CD4-positive, alpha-beta T cell treated with Interleukin-15 for 1 hour (primary cell): Measurements from ENCODE around the gene RNU6-8.
A peak's percentile ranks its signal among the peaks of the same experiment; 100 is the strongest.

Source experiments
- DNase-seq: peaks from one replicate; pipeline ENCODE4 v3.0.0-alpha.2; 2020

Gene RNU6-8

DNA sequence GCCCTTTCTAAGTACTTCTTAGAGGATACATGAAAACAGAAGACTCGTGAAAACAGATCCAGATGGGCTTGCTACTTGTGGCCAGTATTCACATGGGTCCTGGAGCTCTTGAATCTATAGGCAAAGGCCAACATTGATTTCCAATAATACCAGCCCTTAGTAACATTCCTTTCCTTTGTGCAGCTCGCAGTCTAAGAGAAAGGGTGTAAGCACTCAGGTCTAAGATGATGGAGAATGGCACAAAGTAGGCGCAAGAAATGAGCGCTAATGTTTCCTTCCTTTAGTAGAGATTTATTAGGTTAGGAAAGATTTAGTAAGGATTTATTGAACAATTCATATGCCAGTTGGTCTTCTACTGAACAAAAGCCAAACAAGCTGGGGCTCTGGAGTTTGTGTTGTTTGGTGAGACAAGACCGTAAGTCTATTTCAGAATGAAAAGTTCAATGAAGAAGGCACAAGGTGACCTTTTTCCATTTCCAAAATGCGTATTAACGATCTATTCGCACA lies 525 bp downstream of the RNU6-8 start:
- DNase-seq, result no peak

DNA sequence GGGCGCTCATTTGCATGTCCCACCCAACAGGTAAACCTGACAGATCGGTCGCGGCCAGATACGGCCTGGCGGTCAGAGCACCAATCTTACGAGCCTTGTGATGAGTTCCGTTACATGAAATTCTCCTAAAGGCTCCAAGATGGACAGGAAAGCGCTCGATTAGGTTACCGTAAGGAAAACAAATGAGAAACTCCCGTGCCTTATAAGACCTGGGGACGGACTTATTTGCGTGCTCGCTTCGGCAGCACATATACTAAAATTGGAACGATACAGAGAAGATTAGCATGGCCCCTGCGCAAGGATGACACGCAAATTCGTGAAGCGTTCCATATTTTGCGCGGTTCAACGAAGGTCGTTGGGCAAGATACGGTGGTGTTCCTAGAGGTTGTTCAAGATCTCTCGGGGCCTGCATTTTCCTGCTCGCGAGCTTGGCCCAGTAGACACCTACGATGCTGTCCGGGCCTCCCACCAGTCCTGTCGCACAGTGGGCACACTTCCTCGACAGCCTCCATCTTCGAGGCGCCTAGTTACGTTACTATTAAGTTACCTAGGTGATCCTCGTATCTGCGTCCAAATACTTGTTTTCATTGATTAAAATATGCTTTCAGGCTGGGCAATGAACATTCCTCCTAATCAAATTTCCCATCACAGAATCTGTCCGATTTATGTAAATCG lies 1.1 kb downstream of the RNU6-8 start, which contains the start of gene RNU6-7:
RNU6-7 (plus strand) TSS at position 230 of the 675 bp plus-strand sequence.
- peak; percentile 36 for DNase-seq

DNA sequence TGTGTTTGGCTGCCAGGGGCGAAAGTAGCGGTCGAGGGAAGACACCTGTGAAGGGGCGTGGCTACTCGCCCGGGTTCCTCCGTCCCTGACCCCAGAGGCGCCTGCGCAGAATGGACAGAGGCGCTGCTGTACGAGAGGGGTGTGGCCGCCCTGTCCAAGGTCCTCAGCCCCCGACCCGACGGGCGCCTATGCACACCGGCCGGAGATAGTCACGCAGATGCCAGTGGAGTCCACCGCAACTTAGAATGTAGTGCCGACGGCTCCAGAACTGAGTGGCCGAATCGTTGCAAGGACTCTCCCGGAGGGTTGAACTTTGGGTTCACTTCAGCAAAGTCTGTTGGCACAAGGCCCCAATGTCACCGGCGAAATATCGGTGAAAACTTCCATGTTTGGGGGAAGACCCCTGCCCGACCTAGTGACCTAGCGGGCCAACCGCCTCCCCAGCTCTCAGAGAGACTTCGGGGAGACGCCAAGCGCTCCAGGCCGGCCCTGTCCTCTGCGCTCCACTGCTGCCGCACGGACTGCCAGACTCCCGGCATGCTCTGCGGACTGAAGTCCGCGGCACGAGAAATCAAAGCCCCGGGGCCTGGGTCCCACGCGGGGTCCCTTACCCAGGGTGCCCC lies 1.8 kb downstream of the RNU6-8 start:
- DNase-seq, result peak; percentile 85

DNA sequence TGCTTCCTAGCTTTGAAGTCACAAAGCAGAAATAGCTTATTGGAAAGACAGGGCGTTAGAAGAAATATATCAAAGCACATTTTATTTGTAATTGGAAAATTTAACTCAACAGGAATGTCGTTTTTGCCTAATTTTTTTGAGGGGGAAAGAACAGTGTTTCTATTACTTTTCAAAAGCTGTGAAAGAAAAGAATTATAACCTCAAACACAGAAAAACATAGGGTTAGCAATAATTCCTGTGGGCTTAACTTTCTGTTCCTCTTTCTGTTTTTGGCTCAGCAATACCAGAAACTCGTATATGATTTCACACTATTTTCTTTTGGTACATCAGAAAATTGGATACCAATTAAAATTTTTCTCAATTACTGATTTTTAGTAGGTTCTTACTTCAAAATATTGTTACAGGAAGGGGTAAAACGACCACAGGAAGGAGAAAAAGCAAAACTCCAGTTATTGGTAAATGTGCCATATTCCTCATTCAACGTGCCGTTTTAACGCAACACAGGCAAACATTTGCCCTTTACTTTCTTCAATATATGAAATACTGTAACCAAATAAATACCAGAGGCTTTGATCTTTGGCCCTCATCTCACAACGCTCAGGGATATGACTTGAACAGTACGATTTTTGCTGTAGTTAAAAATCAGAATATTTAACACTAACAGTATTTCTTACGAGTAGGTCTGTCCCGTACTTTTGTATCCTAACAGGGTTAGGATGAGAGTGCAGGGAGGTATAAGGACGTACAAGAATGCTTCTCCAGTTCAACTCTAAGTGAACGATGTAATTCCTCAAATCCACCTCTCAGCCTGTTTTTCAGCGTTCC lies 2.5 kb downstream of the RNU6-8 start:
- DNase-seq, result no peak

DNA sequence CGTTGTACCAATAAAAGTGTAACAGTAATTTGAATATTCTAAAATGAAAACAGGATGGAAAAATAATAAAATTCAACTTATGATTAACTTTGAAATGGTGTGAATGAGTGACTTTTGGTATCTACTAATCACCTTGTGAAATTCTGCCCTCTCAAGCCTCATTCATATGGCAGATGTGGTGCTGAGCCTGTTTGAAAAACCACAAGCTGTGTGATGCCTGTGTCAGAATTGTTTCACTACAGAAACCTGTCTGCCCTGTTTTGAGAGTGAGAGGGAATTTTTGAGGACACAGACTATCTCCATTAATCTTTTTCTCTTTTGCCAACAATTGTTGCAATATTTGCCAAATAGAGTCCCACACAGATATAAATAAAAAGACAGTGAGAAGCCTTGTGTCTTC lies 5.2 kb downstream of the RNU6-8 start:
- no peak for DNase-seq

DNA sequence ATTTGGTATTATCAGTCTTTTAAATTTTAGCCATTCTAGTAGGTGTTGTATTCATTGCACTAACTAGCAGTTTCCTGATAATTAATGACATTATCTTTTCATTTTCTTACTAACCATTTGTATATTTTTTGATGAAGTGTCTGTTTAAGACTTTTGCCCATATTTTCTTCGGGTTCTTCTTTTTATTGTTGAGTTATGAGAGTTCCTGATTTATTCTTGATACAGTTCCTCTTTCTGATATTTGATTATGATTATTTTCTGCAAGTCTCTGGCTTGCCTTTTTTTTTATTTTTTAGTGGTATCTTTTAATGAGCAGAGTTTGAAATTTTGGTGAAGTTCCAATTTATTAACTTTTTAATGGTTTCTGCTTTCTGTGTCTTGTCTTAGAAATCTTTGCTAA lies 7.4 kb downstream of the RNU6-8 start:
- no peak for DNase-seq

DNA sequence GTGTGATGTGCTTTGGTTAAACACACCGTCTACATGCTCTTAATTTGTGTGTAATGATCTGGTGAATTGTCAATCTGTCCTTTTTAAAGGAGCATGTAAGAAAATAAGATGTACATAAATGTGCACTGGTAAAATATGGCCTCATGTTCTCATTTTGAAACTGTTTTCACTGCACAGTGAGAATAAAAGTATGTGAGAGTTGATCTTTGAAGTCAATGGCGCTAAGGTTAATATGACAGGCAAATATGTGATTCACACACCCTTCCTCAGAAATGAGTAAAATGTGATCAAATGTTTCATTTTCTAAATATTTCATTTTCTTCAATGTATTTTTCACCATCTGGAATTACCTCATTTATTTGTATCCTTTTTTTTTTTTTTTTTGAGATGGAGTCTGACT lies 9.5 kb downstream of the RNU6-8 start:
- DNase-seq, result no peak

DNA sequence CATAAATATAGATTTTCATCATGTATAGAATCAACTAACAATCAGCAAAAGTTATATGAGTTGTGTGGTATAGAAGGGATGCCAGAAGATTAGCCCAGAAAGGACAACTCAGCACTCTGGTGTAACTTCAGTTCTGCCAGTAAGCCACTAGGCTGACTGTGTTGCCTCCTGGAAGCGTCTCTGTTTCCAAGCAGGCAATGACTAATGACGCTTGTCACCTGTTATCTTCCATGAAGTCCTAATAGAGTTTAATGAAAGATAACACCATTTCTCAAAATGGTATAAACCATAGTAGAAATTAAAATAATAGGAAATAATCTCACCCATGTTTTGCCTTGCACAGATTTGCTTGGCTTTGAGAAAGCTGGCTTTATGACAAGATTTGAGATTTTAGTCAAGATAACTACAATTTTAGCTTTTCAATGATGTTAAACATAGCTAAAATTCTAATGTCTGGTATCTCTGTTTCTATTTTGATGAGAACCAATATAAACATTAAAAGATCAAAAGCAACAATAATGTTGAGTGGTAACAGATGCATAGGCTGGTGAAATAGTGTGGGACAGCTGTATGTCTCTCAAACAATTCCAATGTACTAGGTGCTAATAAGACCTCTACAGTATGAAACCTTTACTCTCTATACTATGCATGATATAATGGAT lies 10.2 kb downstream of the RNU6-8 start:
- DNase-seq, result no peak

DNA sequence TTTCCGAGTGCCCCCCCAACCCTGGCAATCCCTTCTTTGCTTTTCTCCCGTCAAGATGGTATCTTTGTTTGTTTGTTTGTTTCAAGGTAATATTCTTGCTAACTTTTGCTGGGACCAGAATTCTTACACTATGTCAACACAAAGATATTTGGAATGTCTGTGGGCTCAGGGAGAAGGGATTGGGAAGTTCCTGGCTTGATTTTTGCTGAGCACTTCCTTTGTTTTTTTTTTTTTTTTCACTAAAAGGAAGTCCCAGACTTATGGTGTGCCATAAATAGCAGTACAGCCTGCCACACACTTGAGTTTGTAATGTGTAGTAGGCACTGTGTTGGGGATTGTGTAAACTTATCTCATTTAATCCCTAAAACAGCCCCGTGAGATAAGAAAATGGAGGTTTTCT lies 12.4 kb downstream of the RNU6-8 start:
- DNase-seq, result no peak

DNA sequence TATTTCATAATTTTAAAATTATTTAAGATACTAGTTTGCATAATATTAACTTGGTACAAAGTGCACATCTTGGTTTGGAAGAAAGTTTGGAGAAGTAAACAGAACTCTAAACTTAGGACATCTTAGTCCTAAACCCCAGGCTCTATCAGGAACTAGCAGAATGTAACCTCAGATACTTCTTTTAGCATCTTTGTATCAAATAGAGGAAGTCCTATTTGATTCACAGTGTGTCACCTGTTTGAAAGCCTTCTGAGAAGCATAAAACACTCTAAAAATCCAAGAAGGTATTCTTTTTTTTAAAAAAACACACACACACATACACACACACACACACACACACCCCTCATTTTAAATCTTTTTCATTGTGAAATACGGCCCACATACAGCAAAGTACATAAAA lies 13.3 kb downstream of the RNU6-8 start:
- no peak for DNase-seq

DNA sequence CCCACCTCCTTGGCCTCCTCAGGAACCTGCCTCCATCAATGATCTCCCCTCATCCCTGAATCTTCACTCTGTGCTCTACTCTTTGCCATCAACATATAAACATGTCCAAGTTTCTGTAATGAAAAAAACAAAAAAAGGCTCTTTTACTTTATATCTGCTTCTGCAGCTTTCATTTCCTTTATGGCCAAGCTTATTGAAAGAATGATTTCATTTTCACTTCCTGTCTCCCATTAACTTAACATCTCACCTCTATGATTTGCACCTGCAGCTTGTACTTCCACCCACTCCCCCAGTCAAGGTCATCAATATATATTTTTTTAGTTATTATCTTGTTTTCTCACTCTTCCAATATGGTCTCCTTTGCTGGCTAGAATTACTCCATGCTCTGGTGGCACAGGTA lies 16.8 kb downstream of the RNU6-8 start:
- no peak for DNase-seq

DNA sequence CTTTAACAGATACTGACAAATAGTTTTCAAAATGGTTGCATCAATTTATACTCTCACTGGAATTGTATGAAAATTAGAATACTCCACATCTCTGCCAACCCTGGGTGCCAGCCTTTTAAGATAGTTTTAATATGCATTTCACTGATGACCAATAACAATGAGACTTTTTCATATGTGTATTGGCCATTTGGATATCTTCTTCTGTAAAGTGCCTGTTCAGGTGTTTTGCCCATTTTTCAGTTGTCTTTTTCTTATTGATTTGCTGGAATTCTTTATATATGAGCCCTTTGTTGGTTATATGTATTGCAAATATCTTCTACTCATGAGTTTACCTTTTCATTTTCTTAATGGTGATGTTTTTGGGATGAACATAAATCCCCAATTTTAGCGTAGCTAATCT lies 18.0 kb downstream of the RNU6-8 start:
- no peak for DNase-seq

DNA sequence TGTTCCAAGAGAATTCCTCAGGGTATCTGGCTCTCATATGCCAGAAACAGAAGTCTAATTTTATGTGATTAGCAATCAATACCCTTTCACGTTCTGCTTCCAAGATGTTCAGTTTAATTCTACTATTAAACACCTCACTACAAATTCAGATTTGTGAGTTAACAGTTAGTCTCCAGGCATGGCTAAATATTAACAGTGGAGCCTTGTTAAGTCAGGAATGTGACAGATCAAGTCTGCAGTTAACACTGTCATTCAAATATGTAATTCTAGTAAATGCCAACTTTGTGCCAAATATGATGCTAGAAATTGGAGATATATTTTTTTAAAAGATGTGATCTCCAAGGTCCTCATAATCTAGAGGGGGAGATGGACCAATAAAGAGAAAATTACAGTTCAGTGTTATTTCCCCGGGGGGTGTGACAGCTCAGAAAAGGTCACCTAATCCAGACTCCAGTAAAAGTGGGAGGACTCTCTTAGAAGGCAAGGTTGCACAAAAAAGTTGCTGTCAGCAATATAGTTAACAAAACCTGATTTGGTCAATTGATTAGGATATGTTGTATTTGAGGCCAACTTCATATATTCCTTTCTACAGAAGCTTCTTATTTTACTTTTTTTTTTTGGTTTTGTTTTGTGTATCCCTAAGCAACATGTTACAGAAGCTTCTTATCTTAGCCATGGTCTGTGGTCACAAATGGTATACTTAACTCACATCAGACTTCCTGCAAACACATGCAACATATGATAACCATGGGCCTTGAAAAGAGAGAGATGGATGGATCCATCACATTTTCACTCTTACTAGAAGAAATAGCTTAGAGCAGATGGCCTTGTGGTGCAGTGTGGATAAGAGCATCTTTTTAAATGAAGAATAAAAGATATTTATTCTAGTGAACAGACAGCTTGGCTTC lies 19.7 kb downstream of the RNU6-8 start:
- DNase-seq, result no peak

DNA sequence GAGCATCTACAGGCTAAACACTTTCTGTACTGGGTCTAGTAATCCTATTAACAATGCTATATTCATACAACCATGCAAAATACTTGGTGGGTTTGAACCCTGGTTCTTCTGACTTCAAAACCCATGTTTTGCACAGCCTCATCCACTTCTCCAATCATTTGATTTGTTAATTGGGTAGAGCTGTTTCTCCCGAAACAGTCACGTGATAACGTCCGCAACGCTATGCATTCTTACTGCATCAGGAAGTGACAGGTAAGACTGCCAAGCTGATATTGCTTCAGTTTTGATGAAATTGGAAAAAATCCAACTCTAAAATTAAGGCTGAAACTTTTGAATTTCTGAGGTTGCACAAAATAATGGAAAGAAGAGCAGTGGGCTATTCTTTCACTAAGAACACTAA lies 31.6 kb downstream of the RNU6-8 start:
- DNase-seq, result no peak

DNA sequence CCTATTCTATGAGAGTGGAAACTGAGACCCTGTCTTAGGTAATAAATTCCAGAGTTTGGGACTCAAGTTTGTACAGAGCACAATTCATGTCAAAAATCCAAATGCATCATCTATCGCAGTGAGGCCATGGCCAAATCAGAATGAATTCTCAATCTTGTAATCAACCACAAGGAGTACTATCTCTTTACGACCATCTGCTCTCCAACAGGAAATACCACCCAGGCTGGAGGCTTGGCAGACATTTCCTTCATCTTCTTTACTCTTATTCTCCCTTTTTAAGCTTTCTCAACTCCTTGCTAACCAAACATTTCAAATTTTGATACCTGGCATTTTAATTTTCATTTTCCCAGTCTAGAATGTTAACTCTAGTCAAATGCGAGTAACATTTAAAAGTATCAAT lies 33.9 kb downstream of the RNU6-8 start:
- no peak for DNase-seq

DNA sequence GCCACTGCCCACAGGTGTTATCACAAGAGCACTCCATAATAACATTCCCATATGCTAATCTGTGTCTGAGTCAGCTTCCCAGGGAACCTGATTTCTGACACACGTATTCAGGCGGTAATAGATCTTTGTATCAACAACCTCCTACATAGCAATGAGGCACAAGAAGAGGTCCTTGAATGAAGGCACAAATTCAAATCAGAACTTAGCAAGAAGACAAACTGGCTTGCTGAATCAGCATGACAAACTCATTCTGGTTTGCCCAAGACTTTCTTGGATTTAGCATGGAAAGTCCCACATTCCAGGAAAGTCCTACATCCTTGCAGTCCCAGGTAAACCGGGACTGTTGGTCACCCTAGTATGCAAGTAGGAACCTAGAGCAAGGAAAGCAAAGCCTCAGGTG lies 35.2 kb downstream of the RNU6-8 start:
- DNase-seq, result no peak

DNA sequence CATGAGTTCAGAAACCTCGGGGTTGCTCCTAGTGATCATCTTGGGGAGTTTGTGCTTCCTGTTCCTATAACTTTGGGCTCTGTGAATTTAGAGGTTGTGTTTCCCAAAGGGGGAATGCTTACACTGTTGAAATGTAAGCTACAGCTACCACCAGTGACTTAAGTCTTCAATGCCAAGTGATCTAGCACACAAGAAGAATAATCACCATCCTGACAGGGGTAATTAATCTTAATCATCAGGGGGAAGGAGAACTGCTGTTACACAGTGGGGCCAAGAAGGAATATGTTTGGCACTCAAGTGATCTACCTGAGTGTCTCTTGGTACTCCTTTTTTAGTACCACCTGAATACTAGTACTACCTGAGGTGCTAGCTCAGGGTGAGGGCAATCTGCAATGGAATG lies 36.1 kb downstream of the RNU6-8 start:
- DNase-seq, result no peak

DNA sequence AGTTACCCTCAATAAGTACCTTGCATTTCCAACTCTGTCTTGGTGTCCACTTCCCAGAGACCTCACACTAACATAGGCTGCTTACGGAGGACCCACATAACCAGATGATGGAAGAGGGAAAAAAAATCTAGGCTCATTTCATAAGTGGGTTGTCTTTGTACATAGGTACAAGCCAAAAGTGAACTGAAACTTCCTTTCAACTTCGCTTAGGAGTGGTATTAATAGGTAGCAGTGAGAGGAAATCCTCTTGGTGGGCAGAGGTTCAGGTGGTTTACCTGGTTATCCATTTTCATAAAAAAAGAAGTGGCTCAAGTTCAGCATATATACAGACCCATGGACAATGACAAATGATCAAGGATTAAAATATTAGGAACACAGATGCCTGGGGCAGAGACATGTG lies 37.0 kb downstream of the RNU6-8 start:
- DNase-seq, result no peak
